GM19395 (cell line): ENCODE data around the gene GDF3.
"Not testable (repeated sequence)": the region's sequence is repeated elsewhere in the genome, so short reads cannot be mapped to it uniquely, and the experiment has no call there.

Source experiments
- ATAC-seq: cut with Tn5 transposase; IDR thresholded peaks from one replicate; pipeline ENCODE4 v1.9.1; 2021; ENCODE audit warnings: mild to moderate bottlenecking, moderate library complexity; ENCODE audit not compliant: unreplicated experiment

Gene GDF3

GRCh38 chr12:7695566-7696197 lies at the start of gene GDF3:
TSS of gene GDF3 (minus strand) at chr12:7695775. CDS start at chr12:7695728, 47 bp downstream.
- no peak for ATAC-seq

- no peak for ATAC-seq
Observed at GRCh38 chr12:7732993-7733392, 37.4 kb upstream of the GDF3 start.

GRCh38 chr12:7731486-7731885 lies 35.9 kb upstream of the GDF3 start:
- ATAC-seq, result no peak

- not testable (repeated sequence) for ATAC-seq
Observed at GRCh38 chr12:7730984-7731383, 35.4 kb upstream of the GDF3 start.

GRCh38 chr12:7729746-7730145 lies 34.2 kb upstream of the GDF3 start:
- ATAC-seq, result no peak

- ATAC-seq, result no peak
Observed at GRCh38 chr12:7723926-7724325, 28.4 kb upstream of the GDF3 start.

GRCh38 chr12:7719946-7720730 lies 24.6 kb upstream of the GDF3 start:
- no peak for ATAC-seq

GRCh38 chr12:7716381-7716780 lies 20.8 kb upstream of the GDF3 start:
- ATAC-seq, result no peak

GRCh38 chr12:7712841-7713442 lies 17.4 kb upstream of the GDF3 start:
- no peak for ATAC-seq

- no peak for ATAC-seq
Observed at GRCh38 chr12:7711133-7711532, 15.6 kb upstream of the GDF3 start, which contains the start of gene DPPA3. TSS of gene DPPA3 (plus strand) at chr12:7711433. CDS start at chr12:7711571, 138 bp downstream.

GRCh38 chr12:7709969-7710675 lies 14.5 kb upstream of the GDF3 start:
- no peak for ATAC-seq

- ATAC-seq, result no peak
Observed at GRCh38 chr12:7705846-7706245, 10.3 kb upstream of the GDF3 start.

GRCh38 chr12:7695237-7695560 lies 376 bp downstream of the GDF3 start:
- no peak for ATAC-seq

- ATAC-seq, result no peak
Observed at GRCh38 chr12:7694556-7695236, 879 bp downstream of the GDF3 start.

GRCh38 chr12:7693793-7694192 lies 1.8 kb downstream of the GDF3 start:
- no peak for ATAC-seq

- no peak for ATAC-seq
Observed at GRCh38 chr12:7681535-7681934, 14.0 kb downstream of the GDF3 start.

GRCh38 chr12:7679251-7680045 lies 16.1 kb downstream of the GDF3 start:
- ATAC-seq, result no peak

- ATAC-seq, result no peak
Observed at GRCh38 chr12:7678744-7679143, 16.8 kb downstream of the GDF3 start.

GRCh38 chr12:7677432-7677888 lies 18.1 kb downstream of the GDF3 start:
- not testable (repeated sequence) for ATAC-seq

- not testable (repeated sequence) for ATAC-seq
Observed at GRCh38 chr12:7675455-7675854, 20.1 kb downstream of the GDF3 start.
